Activated T-helper 17 cell treated with anti-CD3 and anti-CD28 coated beads, Interleukin-2, amount 50 U/mL, for 72 hours (primary cell): Measurements from ENCODE around the gene RPL11. TPM values are rescaled to one million over a fixed set of nuclear protein-coding genes. Genes with fewer than 3 reads are reported as not detected.
"Not testable (repeated sequence)": the region's sequence is repeated elsewhere in the genome, so short reads cannot be mapped to it uniquely, and the experiment has no call there.

Experiments
- ATAC-seq: fragments of 150-1000 bp; cut with Tn5 transposase; replicated peaks from 2 replicates; pipeline ENCODE4 v1.10.0; 2021; ENCODE audit warnings: mild to moderate bottlenecking, moderate library complexity
- H3K27ac Mint-ChIP-seq: one replicate; pipeline ENCODE4 v1.8.0; 2022; ENCODE audit warnings: mixed read lengths
- H3K27me3 Mint-ChIP-seq: one replicate; pipeline ENCODE4 v1.8.0; 2022; ENCODE audit warnings: mixed read lengths
- H3K36me3 Mint-ChIP-seq: one replicate; pipeline ENCODE4 v1.8.0; 2022; ENCODE audit warnings: low read depth, mild to moderate bottlenecking, mixed read lengths
- H3K4me1 Mint-ChIP-seq: one replicate; pipeline ENCODE4 v1.8.0; 2022; ENCODE audit warnings: mixed read lengths
- H3K4me3 Mint-ChIP-seq: one replicate; pipeline ENCODE4 v1.8.0; 2022; ENCODE audit warnings: mild to moderate bottlenecking, mixed read lengths
- H3K9me3 Mint-ChIP-seq: one replicate; pipeline ENCODE4 v1.8.0; 2022; ENCODE audit warnings: mixed read lengths
- total RNA-seq, 2 donors: library from RNA; stranded (reverse); gene quantifications; one replicate each; pipeline ENCODE4 v1.2.3, GENCODE V29; 2022

Gene RPL11
- total RNA-seq, 2 donors from 2014 or later = 1,075 to 1,450 TPM

DNA sequence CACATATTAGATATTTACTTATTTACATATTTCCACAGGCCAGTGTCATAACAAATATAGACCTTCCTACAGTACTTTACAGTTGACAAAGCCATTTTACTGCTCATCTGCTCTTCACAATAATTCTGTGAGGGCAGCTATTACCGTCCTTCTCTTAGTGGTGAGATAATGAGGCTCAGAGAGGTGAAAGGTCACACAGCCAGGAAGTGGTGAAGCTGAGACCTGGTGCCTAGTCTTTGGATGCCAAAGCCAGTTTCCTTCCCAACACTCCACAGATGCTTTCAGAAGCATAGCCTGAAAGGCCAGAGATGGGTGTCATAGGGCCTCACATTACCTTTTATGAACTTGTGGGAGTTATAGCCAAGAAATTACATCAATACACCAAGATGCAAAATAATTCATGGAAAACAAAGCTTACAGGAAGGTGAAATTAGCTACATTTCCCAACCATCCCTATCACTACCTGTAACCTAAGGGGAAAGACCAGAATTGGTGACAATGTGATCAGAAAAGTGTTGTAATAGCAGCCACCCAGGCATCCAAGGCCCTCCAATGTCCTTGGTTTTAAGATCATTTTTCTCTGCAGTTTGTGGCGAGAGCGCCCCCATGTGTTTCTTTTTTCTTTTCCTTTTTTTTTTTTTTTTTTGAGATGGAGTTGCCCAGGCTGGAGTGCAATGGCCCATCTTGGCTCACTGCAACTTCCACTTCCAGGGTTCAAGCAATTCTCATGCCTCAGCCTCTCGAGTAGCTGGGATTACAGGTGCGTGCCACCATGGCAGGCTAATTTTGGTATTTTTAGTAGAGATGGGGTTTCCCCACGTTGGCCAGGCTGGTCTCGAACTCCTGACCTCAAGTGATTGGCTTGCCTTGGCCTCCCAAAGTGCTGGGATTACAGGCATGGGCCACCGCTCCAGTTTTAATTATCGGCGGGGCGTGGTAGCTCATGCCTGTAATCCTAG, 26.5 kb upstream of the RPL11 start:
- Mint-ChIP-seq H3K4me1 (peaks cover 5% of the 10 kb centered on the region), H3K36me3 (no peaks in the 10 kb centered on the region), H3K27ac (peak overlapping the region; percentile 58), H3K9me3 (no peaks in the 10 kb centered on the region), H3K27me3 (no peaks in the 10 kb centered on the region), H3K4me3 (no peak overlapping the region)
- peak; percentile 87 for ATAC-seq

DNA sequence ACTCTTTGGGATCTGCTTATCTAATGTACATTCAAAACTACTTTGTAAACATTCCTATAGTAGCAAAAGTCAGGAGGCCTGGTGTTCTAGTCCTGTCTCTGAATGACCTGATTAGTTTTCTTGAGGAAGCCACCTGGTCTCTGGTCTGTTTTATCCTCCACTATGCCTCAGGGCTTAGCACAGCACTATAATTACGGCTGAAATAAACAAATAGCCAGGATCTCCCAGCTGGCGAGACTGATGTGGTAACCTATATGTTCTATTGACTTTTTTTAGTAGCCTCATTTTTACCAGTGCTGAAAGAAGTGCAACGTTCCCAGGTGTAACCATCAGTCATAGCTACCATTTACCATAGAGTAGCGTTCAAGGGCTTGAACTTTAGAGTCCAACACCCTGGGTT, 24.2 kb upstream of the RPL11 start:
- Mint-ChIP-seq H3K27me3 (no peaks in the 10 kb centered on the region), H3K27ac (no peak overlapping the region), H3K4me1 (peaks cover 5% of the 10 kb centered on the region), H3K36me3 (no peaks in the 10 kb centered on the region), H3K9me3 (no peaks in the 10 kb centered on the region), H3K4me3 (no peak overlapping the region)
- no peak for ATAC-seq

DNA sequence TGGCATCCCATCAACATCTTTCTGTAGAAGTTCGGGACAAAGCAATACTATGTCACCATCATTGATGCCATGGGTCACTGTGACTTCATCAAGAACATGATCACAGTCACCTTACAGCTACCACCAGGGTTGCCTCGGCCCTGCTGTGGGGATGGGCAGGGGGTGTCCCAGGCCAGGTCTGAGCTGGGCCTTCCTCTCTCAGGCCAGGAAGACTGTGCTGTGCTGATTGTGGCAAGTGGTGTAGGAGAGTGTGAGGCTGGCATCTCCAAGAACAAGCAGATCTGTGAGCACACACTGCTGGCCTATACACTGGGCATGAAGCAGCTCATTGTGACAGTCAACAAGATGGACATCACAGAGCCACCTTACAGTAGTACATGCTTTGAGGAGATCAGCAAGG, 20.9 kb upstream of the RPL11 start:
- Mint-ChIP-seq H3K27ac (no peak overlapping the region), H3K27me3 (no peaks in the 10 kb centered on the region), H3K4me1 (no peaks in the 10 kb centered on the region), H3K4me3 (no peak overlapping the region), H3K9me3 (no peaks in the 10 kb centered on the region), H3K36me3 (no peaks in the 10 kb centered on the region)
- ATAC-seq = no peak

DNA sequence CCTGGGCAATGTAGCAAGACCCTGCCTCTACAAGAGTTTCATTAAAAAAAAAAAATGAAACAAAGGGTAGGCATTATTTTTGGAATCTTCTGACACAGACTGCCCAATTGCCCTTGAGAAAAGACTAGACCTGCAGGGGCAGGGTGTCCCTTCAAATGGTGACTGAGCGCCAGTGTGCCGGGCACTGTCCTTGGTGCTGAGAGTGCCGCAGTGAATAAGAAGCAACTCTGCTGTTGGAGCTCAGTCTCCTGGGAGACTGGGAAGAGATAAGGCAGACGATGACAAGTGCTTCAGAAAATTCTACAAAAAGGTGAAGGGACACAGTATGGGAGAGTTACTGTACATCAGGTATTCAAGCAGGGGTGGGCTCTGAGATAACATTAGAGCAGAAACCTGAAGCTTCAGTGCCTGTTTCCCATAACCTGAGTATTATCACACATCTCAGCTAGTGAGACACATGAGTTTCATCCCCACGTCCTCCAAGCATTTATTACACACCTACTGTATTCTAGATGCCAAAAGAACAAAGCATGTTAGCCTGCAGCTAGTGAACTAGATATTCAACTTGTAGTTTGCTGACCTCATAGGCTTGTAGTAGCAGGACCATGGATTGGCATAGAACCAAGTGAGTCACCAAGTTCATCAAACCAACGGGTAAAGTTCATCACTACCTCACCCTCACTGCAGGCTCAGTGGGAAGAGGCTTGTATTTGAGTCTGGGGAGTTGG, 18.4 kb upstream of the RPL11 start:
- Mint-ChIP-seq H3K4me1 (no peaks in the 10 kb centered on the region), H3K36me3 (no peaks in the 10 kb centered on the region), H3K27me3 (no peaks in the 10 kb centered on the region), H3K4me3 (no peak overlapping the region), H3K27ac (no peak overlapping the region), H3K9me3 (no peaks in the 10 kb centered on the region)
- ATAC-seq = peak; percentile 39

DNA sequence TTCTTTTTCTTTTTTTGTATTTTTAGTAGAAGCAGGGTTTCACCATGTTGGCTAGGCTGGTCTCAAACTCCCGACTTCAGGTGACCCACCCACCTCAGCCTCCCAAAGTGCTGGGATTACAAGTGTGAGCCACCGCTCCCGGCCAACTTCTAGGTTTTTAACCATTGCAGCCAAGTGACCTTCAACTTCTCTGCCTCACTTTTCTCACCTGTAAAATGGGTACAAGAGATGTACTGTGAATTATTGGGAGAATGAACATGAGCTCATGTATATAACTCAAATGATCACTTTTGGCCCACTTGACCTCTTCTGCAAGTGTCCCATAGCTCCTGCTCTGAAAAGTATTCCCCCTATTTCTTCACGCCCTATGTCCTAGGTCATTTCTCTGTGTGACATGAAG, 11.8 kb upstream of the RPL11 start:
- Mint-ChIP-seq H3K4me1 (no peaks in the 10 kb centered on the region), H3K9me3 (no peaks in the 10 kb centered on the region)

DNA sequence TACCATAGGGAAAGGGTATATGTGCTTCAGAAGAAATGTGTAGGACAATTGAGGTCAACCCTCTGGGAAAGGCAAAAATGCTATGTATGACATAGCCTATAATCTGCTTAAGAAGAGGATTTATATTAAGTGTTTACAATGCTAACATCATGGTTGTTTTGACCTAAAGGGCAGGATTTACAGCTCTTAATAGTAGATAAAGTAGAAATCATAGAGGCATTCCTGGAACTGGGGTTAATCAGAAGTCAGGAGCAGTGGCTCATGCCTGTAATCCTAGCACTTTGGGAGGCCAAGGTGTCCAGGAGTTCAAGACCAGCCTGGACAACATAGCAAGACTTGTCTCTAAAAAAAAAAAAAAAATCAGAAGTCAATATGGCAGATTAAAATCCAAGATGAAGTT, 8.7 kb upstream of the RPL11 start:
- Mint-ChIP-seq H3K9me3 (no peaks in the 10 kb centered on the region), H3K27me3 (no peaks in the 10 kb centered on the region), H3K27ac (no peak overlapping the region), H3K4me3 (no peak overlapping the region), H3K4me1 (no peaks in the 10 kb centered on the region), H3K36me3 (no peaks in the 10 kb centered on the region)
- no peak for ATAC-seq

More for the DNA sequence above, 11.8 kb upstream of the RPL11 start:
- Mint-ChIP-seq H3K27me3 (no peaks in the 10 kb centered on the region), H3K27ac (no peak overlapping the region), H3K36me3 (no peaks in the 10 kb centered on the region), H3K4me3 (no peak overlapping the region)
- no peak for ATAC-seq

DNA sequence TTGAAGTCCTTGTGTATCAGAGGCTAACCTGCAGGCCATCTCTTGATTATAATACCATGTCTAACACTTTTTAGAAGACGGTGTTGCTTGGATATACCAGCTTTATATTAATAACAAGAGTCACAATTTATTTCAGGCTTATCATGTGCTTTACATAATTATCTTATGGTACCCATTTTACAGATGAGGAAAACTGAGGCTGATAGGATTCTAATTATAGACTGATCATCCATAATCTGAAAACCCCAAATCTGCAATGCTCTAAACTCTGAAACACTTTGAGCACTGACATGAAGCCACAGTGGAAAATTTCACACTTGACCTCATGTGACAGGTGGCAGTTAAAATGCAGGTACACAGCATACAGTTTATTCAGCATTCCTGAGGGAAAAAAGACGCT, 7.2 kb upstream of the RPL11 start:
- Mint-ChIP-seq H3K9me3 (no peaks in the 10 kb centered on the region), H3K27me3 (no peaks in the 10 kb centered on the region), H3K4me3 (no peak overlapping the region), H3K36me3 (no peaks in the 10 kb centered on the region), H3K4me1 (no peaks in the 10 kb centered on the region), H3K27ac (no peak overlapping the region)
- ATAC-seq = no peak

DNA sequence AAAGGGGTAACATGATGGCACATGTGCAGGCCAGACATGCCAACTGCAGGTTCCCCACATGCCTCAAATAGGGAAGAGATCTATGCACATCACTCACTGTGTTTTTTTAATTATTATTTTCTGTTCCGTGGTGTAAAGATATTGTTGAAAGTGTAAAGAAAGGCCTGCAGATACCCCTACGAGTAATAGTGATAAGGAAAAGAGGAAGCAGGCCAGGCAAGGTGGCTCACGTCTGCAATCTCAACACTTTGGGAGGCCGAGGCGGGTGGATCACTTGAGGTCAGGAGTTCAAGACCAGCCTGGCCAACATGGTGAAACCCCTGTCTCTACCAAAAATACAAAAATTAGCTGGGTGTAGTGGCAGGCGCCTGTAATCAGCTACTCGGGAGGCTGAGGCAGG, 6.4 kb upstream of the RPL11 start:
- H3K9me3 Mint-ChIP-seq, ATAC-seq, H3K27me3 Mint-ChIP-seq, H3K4me3 Mint-ChIP-seq, H3K27ac Mint-ChIP-seq, H3K4me1 Mint-ChIP-seq, H3K36me3 Mint-ChIP-seq: not testable (repeated sequence)

DNA sequence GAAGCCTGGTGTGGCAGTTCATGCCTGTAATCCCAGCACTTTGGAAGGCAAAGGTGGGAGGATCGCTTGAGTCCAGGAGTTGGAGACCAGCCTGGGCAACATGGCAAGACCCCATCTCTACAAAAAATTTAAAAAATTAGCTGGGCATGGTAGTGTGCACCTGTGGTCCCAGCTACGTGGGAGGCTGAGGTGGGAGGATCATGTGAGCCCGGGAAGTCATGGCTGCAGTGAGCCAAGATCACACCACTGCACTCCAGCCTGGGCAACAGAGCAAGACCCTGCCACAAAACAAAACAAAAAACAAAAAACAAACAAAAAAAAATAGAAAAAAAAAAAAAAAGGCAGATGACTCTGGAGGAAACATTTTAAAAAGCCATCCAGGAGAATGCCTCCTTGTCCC, 3.9 kb upstream of the RPL11 start:
- not testable (repeated sequence) for H3K4me1 Mint-ChIP-seq, H3K27me3 Mint-ChIP-seq
- peaks cover 12% of the 10 kb centered on the region for H3K36me3 Mint-ChIP-seq

DNA sequence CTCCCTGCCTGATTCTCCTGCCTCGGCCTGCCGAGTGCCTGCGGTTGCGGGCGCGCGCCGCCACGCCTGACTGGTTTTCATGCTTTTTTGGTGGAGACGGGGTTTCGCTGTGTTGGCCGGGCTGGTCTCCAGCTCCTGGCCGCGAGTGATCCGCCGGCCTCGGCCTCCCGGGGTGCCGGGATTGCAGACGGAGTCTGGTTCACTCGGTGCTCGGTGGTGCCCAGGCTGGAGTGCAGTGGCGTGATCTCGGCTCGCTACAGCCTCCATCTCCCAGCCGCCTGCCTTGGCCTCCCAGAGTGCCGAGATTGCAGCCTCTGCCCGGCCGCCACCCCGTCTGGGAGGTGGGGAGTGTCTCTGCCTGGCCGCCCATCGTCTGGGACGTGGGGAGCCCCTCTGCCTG, 3.3 kb upstream of the RPL11 start:
- H3K4me3 Mint-ChIP-seq, H3K27ac Mint-ChIP-seq, H3K27me3 Mint-ChIP-seq, H3K4me1 Mint-ChIP-seq, H3K9me3 Mint-ChIP-seq, ATAC-seq: not testable (repeated sequence)
- H3K36me3 Mint-ChIP-seq = peaks cover 18% of the 10 kb centered on the region

More for the DNA sequence above, 3.9 kb upstream of the RPL11 start:
- ATAC-seq, H3K27ac Mint-ChIP-seq, H3K4me3 Mint-ChIP-seq, H3K9me3 Mint-ChIP-seq: not testable (repeated sequence)

DNA sequence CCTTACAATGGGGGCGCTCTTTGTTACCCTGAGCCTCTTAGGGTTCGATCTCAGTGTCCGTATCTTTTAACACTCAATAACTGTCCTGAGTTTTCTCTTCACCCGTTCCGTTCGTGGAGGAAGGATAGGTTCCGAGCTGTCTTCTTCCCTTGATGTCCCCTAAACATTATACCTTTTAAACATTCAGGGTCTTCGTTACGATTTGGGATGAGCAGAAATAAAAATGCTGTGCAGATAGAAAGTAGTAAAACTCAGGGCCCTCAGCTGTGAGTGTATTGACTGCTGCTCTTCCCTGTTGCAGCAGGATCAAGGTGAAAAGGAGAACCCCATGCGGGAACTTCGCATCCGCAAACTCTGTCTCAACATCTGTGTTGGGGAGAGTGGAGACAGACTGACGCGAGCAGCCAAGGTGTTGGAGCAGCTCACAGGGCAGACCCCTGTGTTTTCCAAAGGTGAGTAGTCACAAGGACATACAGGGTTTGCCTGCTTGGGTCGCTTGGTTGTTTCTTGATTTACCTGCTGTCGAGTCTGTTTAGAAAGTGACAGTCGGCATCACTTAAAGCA, 784 bp downstream of the RPL11 start:
- ATAC-seq = no peak
- H3K36me3 Mint-ChIP-seq = peaks cover 59% of the 10 kb centered on the region
- H3K27me3 Mint-ChIP-seq = no peaks in the 10 kb centered on the region
- no peaks in the 10 kb centered on the region for H3K9me3 Mint-ChIP-seq
- peaks cover 25% of the 10 kb centered on the region for H3K4me1 Mint-ChIP-seq
- H3K27ac Mint-ChIP-seq = peak overlapping the region; percentile 96
- peak overlapping the region; percentile 95 for H3K4me3 Mint-ChIP-seq

DNA sequence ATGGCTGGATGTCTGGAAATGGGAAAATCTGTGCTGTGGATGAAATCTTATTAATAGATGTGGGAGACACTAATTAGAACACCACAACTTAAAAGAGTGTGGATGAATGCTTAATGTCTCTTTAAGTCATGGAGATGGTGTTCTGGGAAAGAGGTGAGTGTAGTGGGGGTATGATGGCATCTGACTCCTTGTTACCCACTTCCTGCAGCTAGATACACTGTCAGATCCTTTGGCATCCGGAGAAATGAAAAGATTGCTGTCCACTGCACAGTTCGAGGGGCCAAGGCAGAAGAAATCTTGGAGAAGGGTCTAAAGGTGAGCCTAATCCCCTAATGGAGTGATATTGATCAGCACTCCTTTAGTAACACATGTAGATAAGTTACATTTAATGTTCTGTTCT, 2.0 kb downstream of the RPL11 start:
- H3K27ac Mint-ChIP-seq = peak overlapping the region; percentile 96

DNA sequence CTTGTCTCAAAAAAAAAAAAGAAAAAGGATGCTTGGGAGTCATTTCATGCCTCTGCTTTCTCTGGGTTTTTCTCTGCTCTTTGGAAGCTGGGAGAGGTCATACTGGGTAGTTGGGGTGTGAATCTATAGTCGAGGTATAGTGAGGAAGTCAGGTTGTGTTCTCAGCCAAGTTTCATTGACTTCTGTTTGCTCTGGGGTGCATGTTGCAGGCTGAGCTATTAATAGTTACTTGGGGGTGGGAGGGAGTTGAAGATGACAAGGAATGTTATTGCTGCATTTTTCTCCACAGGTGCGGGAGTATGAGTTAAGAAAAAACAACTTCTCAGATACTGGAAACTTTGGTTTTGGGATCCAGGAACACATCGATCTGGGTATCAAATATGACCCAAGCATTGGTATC, 2.8 kb downstream of the RPL11 start:
- H3K4me3 Mint-ChIP-seq = peak overlapping the region; percentile 95
- no peak for ATAC-seq
- H3K4me1 Mint-ChIP-seq = peaks cover 35% of the 10 kb centered on the region
- H3K9me3 Mint-ChIP-seq = no peaks in the 10 kb centered on the region
- H3K36me3 Mint-ChIP-seq = peaks cover 79% of the 10 kb centered on the region
- peak overlapping the region; percentile 96 for H3K27ac Mint-ChIP-seq
- no peaks in the 10 kb centered on the region for H3K27me3 Mint-ChIP-seq

More for the DNA sequence above, 2.0 kb downstream of the RPL11 start:
- no peak for ATAC-seq
- H3K27me3 Mint-ChIP-seq = no peaks in the 10 kb centered on the region
- H3K4me1 Mint-ChIP-seq = peaks cover 33% of the 10 kb centered on the region
- H3K9me3 Mint-ChIP-seq = no peaks in the 10 kb centered on the region
- peaks cover 71% of the 10 kb centered on the region for H3K36me3 Mint-ChIP-seq
- peak overlapping the region; percentile 95 for H3K4me3 Mint-ChIP-seq

DNA sequence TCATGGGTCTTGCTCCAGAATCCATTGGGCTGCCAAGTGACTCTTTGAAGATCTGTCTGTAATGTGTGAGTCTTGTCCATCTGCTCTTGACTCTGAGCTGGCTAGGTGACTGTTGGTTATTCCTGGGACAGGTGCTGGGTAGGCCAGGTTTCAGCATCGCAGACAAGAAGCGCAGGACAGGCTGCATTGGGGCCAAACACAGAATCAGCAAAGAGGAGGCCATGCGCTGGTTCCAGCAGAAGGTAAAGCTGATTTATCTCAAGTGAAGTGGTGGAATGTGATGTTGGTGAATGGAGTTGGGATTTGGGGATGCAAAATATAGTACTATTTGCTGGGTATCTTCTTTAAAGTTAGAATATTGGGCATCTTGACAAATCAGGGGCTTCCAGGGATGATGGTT, 4.1 kb downstream of the RPL11 start:
- peaks cover 92% of the 10 kb centered on the region for H3K36me3 Mint-ChIP-seq
- H3K27ac Mint-ChIP-seq = peak overlapping the region; percentile 96
- ATAC-seq = no peak
- peak overlapping the region; percentile 95 for H3K4me3 Mint-ChIP-seq
- peaks cover 44% of the 10 kb centered on the region for H3K4me1 Mint-ChIP-seq
- H3K27me3 Mint-ChIP-seq = no peaks in the 10 kb centered on the region
- H3K9me3 Mint-ChIP-seq = no peaks in the 10 kb centered on the region
